Fibroblast of lung (primary cell): ENCODE data around the gene TSPAN3. TPM values are rescaled to one million over a fixed set of nuclear protein-coding genes. Genes with fewer than 3 reads are reported as not detected.

Experiments
- DNase-seq, 2 donors: peaks; one replicate each; pipeline versions ENCODE4 v3.0.0 to v3.0.0-alpha.2; 2010; ENCODE audit warnings: low read depth in 2 of 2
- H2AFZ ChIP-seq: 2 replicates; pipeline ENCODE4 v1.5.1; 2012; ENCODE audit warnings: low read length, control low read depth, inconsistent platforms
- H3K27ac ChIP-seq: 2 replicates; pipeline ENCODE4 v1.5.1; 2011; ENCODE audit warnings: low read length, control low read depth; ENCODE audit not compliant: insufficient read depth
- H3K27me3 ChIP-seq: 2 replicates; pipeline ENCODE4 v1.5.1; 2011; ENCODE audit warnings: mild to moderate bottlenecking, low read length; ENCODE audit not compliant: control insufficient read depth, insufficient read depth
- H3K36me3 ChIP-seq: 2 replicates; pipeline ENCODE4 v1.5.1; 2011; ENCODE audit warnings: low read length; ENCODE audit not compliant: control insufficient read depth, insufficient read depth
- H3K4me1 ChIP-seq: 2 replicates; pipeline ENCODE4 v1.5.1; 2011; ENCODE audit warnings: low read length; ENCODE audit not compliant: control insufficient read depth, insufficient read depth; ENCODE audit errors: extremely low read depth
- H3K4me2 ChIP-seq: 2 replicates; pipeline ENCODE4 v1.5.1; 2011; ENCODE audit warnings: low read length, control low read depth; ENCODE audit not compliant: insufficient read depth; ENCODE audit errors: extremely low read depth
- H3K4me3 ChIP-seq, 4 experiments: fragments of 200-600 bp in 1 of 4; sonication (generic) in 1 of 4; replicated peaks in 1 of 4; 2 replicates each; pipeline ENCODE4 v1.5.1; 2011 to 2016; ENCODE audit warnings: low read length in 4 of 4, low read depth in 3 of 4, mild to moderate bottlenecking in 3 of 4, control low read depth in 2 of 4, inconsistent platforms in 1 of 4, mixed read lengths in 1 of 4; ENCODE audit not compliant: insufficient read depth in 1 of 4; ENCODE audit errors: control extremely low read depth in 1 of 4
- H3K79me2 ChIP-seq: 2 replicates; pipeline ENCODE4 v1.5.1; 2012; ENCODE audit warnings: mild to moderate bottlenecking, low read length, inconsistent platforms; ENCODE audit not compliant: control insufficient read depth, insufficient read depth
- H3K9ac ChIP-seq: 2 replicates; pipeline ENCODE4 v1.5.1; 2011; ENCODE audit warnings: mild to moderate bottlenecking, low read length, control low read depth; ENCODE audit not compliant: insufficient read depth
- H3K9me3 ChIP-seq: 2 replicates; pipeline ENCODE4 v1.5.1; 2012; ENCODE audit warnings: low read depth, low read length; ENCODE audit not compliant: control insufficient read depth, insufficient read depth
- H4K20me1 ChIP-seq: 2 replicates; pipeline ENCODE4 v1.5.1; 2011; ENCODE audit warnings: low read length; ENCODE audit not compliant: control insufficient read depth, insufficient read depth; ENCODE audit errors: extremely low read depth
- EZH2 ChIP-seq: IDR thresholded peaks from 2 replicates; pipeline ENCODE4 v1.5.1; 2012; ENCODE audit warnings: low read length, control low read depth, mild to moderate bottlenecking; ENCODE audit errors: missing control alignments
- polyA plus RNA-seq, 2 donors: library from polyadenylated mRNA; depleted of rRNA in 1 of 2; stranded (reverse) in 1 of 2; unstranded in 1 of 2; fragments of >200 nt; gene quantifications; 2 replicates each; pipeline ENCODE4 v1.2.1, GENCODE V29; 2011 to 2012; ENCODE audit warnings: missing spikeins in 1 of 2
- total RNA-seq: library from RNA; depleted of rRNA; stranded (reverse); fragments of >200 nt; gene quantifications from 2 replicates; pipeline ENCODE4 v1.2.1, GENCODE V29; 2014
- TF ChIP-seq, protein P1 (sequence below), 2 donors: IDR thresholded peaks in 1 of 2; conservative IDR thresholded peaks in 1 of 2; 1 replicate in 1 of 2; 2 replicates in 1 of 2; pipeline ENCODE4 v1.5.1; 2011 to 2012; ENCODE audit warnings: low read length in 2 of 2, control low read depth in 1 of 2, inconsistent platforms in 1 of 2, low read depth in 1 of 2, mild to moderate bottlenecking in 1 of 2

TSPAN3 gene
- total and polyA plus RNA-seq, 2 donors (not counting 1 experiment from before 2014, with no cell fraction given), result 225 to 472 TPM

DNA sequence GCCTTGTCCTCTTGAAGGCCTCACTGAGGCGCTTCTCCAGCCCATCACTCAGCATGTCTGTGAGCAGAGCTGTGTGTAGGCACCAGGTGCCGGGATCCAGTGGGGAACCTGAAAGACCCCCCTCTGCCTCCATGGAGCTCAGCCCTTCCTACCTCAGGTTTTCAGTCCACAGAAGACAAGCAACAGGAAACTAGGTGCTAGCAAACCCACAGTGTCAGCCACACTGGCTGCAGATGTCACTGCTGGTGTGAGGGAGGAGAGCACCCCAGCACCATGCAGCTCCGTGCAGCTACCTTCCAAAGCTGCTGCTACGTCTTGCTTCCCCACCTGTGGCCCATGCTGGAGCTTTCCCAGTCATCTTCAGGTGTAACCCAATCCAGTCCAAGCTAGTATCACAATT lies 58.0 kb downstream of the TSPAN3 start:
- peaks cover 2% of the 10 kb centered on the region for H3K27me3 ChIP-seq
- H3K79me2 ChIP-seq, result no peaks in the 10 kb centered on the region
- TF ChIP-seq, protein P1, sequence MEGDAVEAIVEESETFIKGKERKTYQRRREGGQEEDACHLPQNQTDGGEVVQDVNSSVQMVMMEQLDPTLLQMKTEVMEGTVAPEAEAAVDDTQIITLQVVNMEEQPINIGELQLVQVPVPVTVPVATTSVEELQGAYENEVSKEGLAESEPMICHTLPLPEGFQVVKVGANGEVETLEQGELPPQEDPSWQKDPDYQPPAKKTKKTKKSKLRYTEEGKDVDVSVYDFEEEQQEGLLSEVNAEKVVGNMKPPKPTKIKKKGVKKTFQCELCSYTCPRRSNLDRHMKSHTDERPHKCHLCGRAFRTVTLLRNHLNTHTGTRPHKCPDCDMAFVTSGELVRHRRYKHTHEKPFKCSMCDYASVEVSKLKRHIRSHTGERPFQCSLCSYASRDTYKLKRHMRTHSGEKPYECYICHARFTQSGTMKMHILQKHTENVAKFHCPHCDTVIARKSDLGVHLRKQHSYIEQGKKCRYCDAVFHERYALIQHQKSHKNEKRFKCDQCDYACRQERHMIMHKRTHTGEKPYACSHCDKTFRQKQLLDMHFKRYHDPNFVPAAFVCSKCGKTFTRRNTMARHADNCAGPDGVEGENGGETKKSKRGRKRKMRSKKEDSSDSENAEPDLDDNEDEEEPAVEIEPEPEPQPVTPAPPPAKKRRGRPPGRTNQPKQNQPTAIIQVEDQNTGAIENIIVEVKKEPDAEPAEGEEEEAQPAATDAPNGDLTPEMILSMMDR (conservative IDR thresholded peaks at IDR 0.05 in 1 of 2, IDR thresholded peaks at IDR 0.05 in 1 of 2; ENCODE audit: low read depth in 1 of 2, low read length in 2 of 2), result no peak
- no peak for TF ChIP-seq EZH2
- no peak overlapping the region for H3K4me2 ChIP-seq
- H3K4me3 ChIP-seq, result no peak overlapping the region
- H3K4me1 ChIP-seq, result no peaks in the 10 kb centered on the region
- DNase-seq, result no peak
- H4K20me1 ChIP-seq, result no peaks in the 10 kb centered on the region
- no peaks in the 10 kb centered on the region for H3K36me3 ChIP-seq
- H3K27ac ChIP-seq, result no peak overlapping the region
- H3K9ac ChIP-seq, result no peak overlapping the region
- H3K9me3 ChIP-seq, result no peaks in the 10 kb centered on the region
- H2AFZ ChIP-seq, result no peak overlapping the region

DNA sequence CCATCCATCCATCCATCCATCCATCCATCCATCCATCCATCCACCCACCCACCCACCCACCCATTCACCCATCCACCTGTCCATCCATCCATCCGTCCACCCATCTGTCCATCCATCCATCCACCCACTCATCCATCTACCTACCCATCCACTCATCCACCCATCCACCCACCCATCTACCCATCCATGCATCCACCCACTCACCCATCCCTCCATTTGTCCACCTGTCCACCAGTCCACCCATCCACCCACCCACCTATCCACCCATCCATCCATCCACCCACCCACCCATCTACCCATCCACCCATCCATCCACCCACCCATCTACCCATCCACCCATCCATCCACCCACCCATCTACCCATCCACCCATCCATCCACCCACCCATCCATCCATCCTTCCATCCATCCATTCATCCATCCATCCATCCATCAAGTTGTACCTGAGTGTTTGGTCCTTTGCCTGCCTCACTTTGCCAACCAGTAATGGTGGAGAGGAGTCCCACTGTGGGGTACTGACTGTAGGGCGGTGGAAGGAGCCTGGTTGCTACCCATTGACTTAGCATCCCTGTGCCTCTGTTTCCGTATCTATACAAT lies 58.7 kb downstream of the TSPAN3 start:
- TF ChIP-seq, protein P1 (conservative IDR thresholded peaks at IDR 0.05 in 1 of 2, IDR thresholded peaks at IDR 0.05 in 1 of 2; ENCODE audit: low read depth in 1 of 2, low read length in 2 of 2), result no peak
- TF ChIP-seq EZH2, result no peak
- Histone ChIP-seq H3K4me1 (no peaks in the 10 kb centered on the region), H3K27me3 (peaks cover 2% of the 10 kb centered on the region), H3K9me3 (no peaks in the 10 kb centered on the region), H3K4me2 (no peak overlapping the region), H3K27ac (no peak overlapping the region), H3K9ac (no peak overlapping the region), H2AFZ (no peak overlapping the region), H4K20me1 (no peaks in the 10 kb centered on the region), H3K36me3 (no peaks in the 10 kb centered on the region), H3K4me3 (no peak overlapping the region), H3K79me2 (no peaks in the 10 kb centered on the region)
- no peak for DNase-seq

DNA sequence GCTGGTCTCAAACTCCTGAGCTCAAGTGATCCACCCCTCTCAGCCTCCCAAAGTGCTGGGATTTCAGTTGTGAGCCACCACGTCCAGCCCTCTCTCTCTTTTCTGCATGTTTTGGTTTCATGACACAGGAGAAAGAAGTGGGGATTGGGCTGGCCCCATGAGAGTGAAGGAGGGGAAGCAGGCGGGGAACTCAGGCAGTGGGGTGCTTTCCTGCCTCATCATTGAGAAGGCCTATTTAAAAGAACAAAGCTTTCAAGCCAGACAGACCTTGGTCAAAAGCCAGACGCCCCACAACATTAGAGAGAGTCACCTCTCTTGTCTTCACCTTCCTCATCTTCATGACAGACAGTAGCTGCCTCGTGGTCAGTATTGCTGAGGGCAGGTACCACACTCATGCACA lies 60.1 kb downstream of the TSPAN3 start:
- TF ChIP-seq, protein P1 (conservative IDR thresholded peaks at IDR 0.05 in 1 of 2, IDR thresholded peaks at IDR 0.05 in 1 of 2; ENCODE audit: low read depth in 1 of 2, low read length in 2 of 2), result no peak
- TF ChIP-seq EZH2, result no peak
- DNase-seq, result no peak
- no peaks in the 10 kb centered on the region for H3K36me3 ChIP-seq

More for the DNA sequence above, 60.1 kb downstream of the TSPAN3 start:
- H3K27me3 ChIP-seq, result peaks cover 7% of the 10 kb centered on the region
- H3K27ac ChIP-seq, result no peak overlapping the region
- H3K4me2 ChIP-seq, result no peak overlapping the region
- no peak overlapping the region for H3K4me3 ChIP-seq
- H3K9me3 ChIP-seq, result no peaks in the 10 kb centered on the region
- H3K9ac ChIP-seq, result no peak overlapping the region
- no peak overlapping the region for H2AFZ ChIP-seq
- no peaks in the 10 kb centered on the region for H3K4me1 ChIP-seq
- H4K20me1 ChIP-seq, result no peaks in the 10 kb centered on the region
- H3K79me2 ChIP-seq, result no peaks in the 10 kb centered on the region
